HG02642 (cell line): ENCODE results near the gene ADGRL3.
"Not testable (repeated sequence)": the region's sequence is repeated elsewhere in the genome, so short reads cannot be mapped to it uniquely, and the experiment has no call there.

Experiments
- ATAC-seq: cut with Tn5 transposase; IDR thresholded peaks from one replicate; pipeline ENCODE4 v1.9.1; 2021; ENCODE audit warnings: mild to moderate bottlenecking; ENCODE audit not compliant: unreplicated experiment, poor library complexity

The ADGRL3 gene

DNA sequence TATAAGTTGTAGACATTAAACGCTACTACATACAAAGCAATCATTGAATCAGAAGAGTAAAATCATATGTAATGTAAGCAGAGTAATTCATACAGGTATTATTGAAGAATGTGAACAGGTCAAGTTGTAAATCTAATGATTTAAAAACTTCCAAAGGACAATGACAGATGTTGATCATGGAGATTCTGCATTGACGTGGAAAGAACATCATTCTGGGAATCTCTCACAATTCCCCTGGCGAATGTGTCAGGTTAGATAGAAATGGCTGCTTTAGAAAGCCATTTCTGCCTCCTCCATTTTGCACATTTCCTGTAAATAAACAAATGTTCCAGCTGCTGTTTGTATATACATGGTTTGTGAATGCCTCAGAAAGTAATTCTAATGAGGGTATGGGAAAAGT lies 719.4 kb downstream of the ADGRL3 start:
- ATAC-seq, result no peak

DNA sequence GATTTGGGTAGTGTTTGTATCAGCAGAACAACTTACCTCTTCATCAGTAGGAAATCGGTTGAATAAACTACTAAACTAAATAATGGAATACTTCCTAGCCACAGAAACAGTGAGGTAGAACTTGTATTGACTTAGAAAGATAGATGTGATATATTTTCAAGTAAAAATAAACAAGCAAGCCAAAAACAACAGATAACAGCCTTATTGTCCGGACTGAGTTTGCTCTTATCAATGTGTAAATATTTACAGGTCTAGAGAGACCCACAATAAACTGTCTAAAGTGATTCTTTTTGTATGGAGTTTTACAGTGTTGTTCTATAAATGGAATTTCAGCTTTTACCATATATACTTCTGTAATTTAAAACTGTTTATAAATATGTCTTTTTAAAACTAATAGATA lies 721.8 kb downstream of the ADGRL3 start:
- ATAC-seq, result no peak

DNA sequence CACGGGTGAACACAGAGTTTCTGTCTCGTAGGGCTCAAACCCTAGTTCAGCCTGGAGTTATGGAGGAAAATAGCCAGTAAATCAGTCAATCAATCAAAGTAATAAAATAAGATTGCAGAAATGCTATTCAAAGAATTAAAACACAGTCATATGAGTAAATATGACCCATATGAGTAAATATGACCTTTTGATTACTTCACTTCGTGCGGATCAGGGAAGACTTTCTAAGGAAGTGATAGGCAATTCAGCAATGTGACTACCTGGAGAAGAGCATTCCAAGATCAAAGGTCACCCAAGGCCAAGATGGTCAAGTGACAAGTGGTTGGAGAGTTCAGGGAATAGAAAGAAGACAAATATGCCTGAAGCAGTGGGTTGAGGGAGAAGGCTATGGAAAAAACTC lies 722.6 kb downstream of the ADGRL3 start:
- no peak for ATAC-seq

DNA sequence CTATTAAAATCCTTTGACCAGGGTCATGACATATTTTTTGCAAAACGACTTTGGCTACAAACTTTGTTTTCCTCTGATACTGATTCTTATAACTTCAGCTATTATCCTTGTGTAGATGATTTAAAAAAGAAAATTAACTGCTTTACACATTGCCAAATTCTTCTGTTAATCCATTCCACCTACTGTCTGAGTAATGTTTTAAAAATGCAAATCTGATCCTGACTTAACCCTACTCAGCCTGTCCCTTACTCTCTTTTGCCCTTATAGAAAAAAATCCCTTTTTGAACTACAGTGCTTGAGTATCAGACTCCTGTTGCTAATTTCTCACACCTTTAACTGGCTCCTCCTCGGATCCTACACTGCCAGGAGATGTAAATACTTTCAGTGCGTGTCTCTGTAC lies 723.1 kb downstream of the ADGRL3 start:
- no peak for ATAC-seq

DNA sequence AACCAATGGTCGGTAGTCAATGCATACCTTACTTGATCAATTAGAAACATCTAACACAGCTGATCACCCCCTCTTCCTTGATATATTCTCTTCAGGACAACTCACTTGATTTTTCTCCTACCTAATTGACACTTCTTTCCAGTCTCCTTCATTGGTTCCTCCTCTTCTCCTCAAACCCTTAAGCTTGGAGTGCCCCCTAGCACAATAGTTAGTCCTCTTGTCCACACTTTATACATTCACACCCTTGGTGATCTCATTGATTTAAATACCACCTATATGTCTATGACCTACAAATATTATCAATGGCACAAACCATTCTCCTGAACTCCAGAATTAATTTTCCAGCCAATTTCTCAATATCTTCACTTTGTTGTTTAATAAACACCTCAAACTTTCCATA lies 724.0 kb downstream of the ADGRL3 start:
- ATAC-seq, result no peak

DNA sequence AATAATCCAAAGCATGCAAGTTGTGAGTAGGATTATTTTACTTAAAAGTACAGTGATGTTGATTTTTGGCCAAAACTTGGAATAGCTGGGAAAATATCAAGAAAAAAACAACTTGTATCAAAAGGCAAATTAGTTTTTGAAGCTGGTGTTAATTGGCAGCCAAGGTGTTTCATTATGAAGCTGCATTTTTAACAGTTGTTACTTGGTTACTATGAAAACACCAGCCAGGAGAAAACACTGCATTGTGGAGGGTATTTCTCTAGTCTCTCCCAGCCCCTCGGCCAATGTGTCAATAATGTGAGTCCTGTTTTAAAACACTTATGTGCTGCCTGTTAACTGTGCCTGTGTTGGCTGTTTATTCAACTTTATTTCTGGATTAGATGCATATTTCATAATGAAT lies 733.4 kb downstream of the ADGRL3 start:
- no peak for ATAC-seq

DNA sequence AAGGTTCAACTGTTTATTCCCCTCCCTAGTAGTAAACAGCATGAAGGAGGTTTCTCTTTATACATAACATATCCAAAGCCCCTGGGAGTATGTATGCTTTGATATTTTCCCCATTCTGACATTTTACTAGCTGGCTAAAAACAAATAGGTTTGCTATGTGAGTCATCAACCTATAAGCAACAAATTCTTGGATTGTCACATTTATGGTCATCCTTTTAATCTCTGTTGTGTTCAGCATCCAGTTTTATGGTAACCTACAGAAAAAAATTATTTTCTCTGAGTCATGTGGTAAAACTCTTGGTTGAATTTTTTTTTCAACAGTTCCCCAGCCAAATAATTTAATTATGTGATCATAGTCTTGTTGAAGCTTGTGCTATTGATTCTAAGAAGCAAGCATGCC lies 734.1 kb downstream of the ADGRL3 start:
- ATAC-seq, result no peak

DNA sequence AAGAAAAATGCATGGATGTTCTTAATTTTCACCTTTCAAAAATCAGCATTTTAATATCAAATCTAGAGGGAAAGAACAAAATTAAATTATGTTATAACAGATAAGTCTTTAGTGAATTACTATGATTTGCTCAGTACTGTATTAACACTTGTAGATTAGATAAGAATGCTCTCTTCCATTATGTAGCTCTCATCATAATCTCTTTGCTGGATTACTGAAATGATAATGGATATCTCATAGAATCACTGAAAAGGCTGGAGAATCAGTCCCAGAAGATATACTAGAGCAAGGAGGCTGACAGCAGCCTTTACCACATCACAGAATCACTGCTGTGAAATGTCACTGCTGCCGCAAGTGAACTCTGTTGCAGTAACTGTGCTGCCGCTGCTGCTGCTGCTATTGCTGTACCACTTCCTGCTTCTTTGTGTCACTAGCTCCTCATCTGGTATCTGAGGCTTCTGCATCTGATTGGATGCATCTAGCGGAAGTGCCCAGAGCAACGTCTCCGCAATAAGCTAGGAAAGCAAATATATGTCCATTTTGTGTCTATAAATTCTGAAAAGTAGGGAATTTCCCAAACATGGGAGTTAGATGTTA lies 738.2 kb downstream of the ADGRL3 start:
- no peak for ATAC-seq

DNA sequence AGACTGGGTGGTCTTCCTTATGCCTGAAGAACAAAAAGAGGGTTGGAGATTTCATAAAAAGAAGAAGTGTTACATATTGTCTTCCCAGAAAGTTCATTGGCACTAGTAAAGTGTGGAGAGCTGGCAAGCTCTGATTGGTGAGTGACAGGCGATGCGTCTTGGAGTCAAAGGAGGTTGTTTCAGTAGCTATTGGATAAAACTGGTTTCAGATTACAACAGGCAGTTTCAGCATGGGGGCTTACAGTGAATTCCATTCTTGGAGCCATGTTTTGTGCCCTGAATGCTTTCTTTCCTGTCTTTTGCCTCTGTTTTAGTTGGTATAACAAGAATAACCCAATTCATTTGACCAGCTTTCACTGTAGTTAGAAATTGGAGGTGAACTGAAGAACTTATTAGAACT lies 750.5 kb downstream of the ADGRL3 start:
- ATAC-seq, result no peak

DNA sequence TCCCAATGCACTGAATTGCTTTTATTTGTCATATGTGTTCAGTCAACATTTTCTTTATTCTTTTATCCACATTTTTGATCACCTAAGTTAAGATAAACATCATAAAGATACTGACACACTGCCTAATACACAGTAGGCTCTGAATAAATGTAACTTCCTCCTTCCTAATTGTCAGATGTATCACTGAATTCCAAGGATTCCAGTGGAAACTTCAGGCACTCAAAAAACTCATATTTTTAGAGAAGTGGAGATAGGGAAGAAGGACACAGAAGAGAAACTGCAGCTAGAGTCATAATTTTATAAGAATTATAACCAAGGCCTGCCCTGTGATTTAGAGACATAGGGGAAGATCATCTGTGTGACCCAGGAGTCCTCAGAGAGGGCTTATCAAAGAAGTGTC lies 753.3 kb downstream of the ADGRL3 start:
- no peak for ATAC-seq

DNA sequence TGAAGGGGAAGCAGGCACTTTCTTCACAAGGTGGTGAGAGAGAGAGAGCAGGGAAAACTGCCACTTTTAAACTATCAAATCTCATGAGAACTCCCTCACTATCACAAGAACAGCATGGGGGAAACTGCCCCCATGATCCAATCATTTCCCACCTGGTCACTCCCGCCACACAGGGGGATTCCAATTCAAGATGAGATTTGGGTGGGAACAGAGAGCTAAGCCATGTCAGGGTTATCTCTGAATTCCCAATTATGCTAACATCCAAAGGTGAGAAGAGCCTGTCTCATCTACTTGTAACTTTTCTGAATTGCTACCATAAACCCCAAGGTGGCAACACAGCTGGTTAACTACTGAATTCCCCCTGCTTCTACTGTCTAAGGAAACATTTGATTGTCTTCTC lies 758.5 kb downstream of the ADGRL3 start:
- ATAC-seq, result no peak

DNA sequence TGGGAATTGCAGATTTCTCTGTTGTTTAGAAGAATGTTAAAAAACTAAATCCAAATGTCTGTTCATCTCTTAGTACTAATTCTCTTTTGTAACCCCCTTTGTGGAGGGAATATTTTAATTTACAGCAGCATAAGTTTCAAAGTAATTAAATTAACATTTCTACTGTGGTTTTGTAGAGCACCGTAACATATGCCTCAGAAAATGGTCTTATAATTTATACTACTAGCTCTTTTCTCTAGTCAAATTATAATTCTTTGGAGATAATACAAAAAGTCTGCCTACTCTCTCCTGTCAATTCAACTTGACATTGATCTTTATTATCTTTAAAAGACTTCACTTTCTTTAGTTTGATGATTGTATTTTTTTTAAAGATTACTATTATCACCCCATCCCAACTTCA lies 759.0 kb downstream of the ADGRL3 start:
- no peak for ATAC-seq

DNA sequence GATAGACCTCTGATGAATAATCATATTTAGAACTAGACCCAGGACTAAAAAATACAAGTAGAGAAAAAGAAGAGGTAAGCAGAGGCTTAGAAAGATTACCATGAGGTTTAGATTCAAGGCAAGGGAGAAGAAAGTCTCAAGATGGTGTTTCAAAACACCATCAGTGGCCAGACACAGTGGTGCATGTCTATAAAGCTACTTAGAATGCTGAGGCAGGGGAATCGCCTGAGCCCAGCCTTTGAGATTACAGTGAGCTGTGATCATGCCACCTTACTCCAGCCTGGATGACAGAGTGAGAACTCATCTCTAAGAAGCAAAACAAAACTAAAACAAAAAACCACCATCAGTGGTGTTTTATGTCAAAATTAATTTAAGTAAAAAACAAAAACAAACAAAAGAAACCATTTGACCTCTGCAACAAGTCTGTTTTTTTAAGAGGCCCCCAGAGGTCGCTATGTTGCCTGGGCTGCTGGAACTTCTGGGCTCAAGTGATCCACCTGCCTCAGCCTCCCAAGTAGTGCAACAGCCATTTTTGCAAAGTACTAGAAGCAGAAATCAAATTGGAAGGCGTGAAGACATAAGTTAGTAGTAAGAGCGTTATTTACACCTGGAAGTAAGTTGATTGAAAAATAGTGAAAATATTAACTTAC lies 784.3 kb downstream of the ADGRL3 start:
- ATAC-seq, result no peak

DNA sequence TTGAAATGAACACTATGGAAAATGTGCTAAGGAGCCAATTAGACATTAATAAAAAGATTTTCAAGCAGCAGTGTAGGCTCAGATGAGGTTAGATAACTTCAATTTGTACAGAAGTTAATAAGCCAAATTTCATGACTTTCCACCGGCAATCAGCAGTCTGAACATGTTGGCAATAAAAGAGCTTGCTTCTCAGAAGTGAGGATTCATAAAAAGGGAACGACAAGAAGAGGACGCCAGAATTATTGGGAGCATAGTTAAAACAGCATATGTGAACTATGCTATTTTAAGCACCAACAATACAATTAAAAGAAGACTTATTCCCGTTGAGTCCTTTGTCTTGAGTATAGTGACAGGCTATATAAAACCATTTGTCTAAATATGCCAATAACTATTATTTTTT lies 785.3 kb downstream of the ADGRL3 start:
- no peak for ATAC-seq

DNA sequence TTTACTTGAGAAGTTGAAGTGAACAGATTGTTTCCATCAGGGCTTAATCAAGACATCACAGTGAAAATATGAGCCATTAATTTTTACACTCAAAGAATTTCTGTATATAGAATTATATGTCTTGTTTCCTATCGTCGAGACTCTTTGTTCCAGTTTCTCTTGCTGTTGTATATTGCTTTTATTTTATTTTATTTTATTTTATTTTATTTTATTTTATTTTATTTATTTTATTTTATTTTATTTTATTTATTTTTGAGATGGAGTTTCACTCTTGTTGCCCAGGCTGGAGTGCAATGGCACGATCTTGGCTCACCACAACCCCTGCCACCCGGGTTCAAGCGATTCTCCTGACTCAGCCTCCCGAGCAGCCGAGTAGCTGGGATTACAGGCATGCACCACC lies 786.8 kb downstream of the ADGRL3 start:
- not testable (repeated sequence) for ATAC-seq

DNA sequence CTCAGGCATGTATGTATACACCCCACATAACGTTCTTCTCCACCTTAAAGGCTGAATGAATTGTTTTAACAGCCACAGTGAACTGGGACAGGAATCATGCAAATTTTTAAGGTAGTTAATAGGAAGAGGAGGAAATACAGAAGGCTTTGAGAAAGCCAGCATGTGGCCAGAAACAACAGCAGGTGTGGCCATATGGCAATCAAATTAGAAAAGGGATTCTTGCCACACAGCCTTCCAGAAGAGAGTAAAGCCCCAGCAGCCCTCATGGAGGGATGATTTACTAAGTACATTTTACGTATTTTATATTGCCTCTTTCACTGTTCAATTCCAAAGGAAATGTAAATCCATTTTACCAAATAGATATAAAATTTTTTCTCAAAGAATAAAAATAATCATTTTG lies 792.2 kb downstream of the ADGRL3 start:
- ATAC-seq, result no peak

DNA sequence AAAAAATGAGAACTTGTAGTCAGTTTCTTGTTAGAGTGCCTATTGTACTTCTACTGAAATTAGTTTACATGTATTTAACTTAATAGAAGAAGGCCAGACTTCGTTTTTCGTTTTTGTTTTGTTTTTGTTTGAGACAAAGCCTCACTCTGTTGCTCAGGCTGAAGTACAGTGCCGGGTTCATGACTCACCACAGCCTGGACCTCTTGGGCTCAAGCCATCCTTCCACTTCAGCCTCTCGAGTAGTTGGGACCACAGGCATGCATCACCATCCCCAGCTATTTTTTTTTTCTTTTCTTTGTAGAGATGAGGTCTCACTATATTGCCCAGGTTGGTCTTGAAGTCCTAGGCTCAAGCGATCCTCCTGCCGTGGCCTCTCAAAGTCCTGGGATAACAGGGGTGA lies 793.9 kb downstream of the ADGRL3 start:
- ATAC-seq, result no peak

DNA sequence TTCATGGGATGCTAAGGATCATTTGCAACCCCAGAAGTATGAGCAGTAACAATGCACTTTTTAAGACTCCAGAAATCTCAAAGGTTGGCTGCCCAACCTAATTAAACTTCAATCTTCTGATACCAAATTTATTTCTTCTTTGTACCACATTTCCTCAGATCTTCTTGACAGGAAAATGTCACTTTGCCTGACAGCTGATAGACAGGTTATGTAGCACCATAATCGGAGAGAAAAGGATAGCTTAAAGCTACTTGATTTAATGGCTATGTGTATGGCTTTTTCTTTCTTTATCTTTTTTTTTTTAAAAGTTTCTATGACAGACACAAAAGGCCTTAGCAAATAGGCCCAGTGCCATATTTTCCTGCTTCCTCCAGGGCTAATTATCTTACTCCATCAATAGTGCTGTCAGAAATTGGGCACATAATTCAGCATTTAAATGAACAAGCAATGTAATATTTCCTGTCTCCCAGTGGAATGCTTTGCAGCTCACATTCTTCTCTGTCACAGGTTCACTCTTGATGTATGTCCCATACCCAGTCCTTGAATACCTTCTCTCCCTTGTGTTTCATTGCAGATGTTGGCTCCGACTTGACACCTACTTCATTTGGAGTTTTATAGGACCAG lies 795.7 kb downstream of the ADGRL3 start:
- ATAC-seq, result no peak

DNA sequence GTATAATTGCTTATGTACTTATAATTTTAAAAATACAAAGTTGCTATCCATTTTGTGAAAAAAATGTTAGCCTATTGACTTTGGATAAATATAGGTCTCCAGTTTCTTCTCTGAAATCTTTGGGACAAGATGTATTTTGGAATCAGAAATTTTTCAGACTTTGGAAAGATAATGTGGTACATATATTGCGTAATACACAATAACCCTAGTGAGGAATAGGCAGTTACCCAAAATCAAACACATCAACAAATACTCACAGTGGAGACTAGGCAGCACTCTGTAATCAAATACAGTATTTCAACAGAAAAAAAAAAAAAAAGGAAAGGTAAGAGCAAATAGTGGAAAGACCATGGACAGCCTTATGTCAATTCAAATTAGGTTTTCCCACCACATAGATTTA lies 796.8 kb downstream of the ADGRL3 start:
- no peak for ATAC-seq

DNA sequence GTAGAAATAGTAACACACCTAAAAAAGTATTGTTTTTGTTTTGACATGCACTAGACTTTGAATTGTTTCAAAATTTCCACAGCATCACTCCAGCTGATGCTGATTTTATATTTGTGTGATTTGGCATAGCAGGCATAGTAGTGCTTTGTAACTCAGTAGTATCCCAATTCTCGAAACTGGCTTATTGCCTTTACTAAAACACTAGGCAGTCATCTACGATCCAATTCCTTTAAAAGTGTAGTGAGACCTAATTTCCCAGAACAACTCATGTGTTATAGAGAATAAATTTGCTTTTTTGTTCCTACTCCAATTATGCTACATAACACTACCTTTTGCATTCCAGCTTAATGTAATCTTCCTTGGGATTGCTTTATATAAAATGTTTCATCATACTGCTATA lies 797.7 kb downstream of the ADGRL3 start:
- ATAC-seq, result no peak

DNA sequence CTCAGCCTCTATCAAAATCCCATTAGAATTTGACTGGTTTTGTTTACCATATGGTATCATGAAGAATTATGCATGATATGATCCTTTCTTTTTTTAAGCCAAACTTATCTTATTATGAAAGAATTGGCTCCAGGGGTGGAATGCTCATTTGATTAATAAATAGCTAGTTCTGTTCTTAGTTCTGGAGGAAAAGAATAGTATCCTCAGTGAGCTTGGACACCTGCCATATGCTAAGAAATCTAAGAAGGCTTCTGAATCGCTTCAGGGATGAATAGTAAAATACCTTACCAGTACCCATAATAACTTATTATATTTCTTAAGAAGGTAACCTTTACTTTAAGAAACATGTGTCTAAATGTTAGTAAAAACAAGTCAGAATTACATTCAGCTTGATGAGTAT lies 803.6 kb downstream of the ADGRL3 start:
- no peak for ATAC-seq

DNA sequence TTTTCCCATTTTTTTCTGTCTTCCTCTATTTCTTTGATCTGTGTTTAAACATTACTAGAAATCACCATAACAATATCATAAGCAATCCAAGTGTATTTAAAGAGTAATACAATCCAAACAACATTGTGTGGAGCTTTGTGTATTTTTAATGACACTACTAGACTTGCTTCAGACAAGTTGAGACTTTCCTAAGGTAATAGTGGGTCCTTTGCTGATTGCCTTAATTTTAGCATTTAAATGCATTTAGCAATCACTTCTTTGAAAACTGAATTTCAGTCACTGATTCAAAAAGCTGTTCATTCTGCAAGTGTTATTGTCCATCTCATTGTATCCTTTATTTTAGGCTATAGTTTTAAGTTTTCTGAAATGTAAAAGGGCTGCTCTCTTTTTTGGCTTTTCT lies 804.8 kb downstream of the ADGRL3 start:
- no peak for ATAC-seq
